Aorta (tissue), 5 donors: Measurements from ENCODE around the gene KIAA1217. TPM values are rescaled to one million over a fixed set of nuclear protein-coding genes. Genes with fewer than 3 reads are reported as not detected.
"Not testable (repeated sequence)": the region's sequence is repeated elsewhere in the genome, so short reads cannot be mapped to it uniquely, and the experiment has no call there.

Experiments
- ATAC-seq: fragments of 200-7000 bp; cut with Tn5 transposase; one replicate; pipeline ENCODE4 v1.9.1; 2022; ENCODE audit warnings: moderate library complexity; ENCODE audit not compliant: low FRiP score
- DNase-seq, 2 donors: peaks; one replicate each; pipeline ENCODE4 v3.0.0-alpha.2; 2020
- H3K27ac ChIP-seq, 2 donors: one replicate each; pipeline ENCODE4 v1.5.1; 2013; ENCODE audit warnings: low read length in 2 of 2, mild to moderate bottlenecking in 2 of 2, moderate library complexity in 2 of 2, control low read depth in 1 of 2, inconsistent platforms in 1 of 2, low read depth in 1 of 2
- H3K27me3 ChIP-seq, 2 donors: one replicate each; pipeline ENCODE4 v1.6.1; 2013; ENCODE audit warnings: control low read depth in 1 of 2, low read length in 1 of 2, mild to moderate bottlenecking in 1 of 2, moderate library complexity in 1 of 2; ENCODE audit not compliant: insufficient read depth in 2 of 2, control insufficient read depth in 1 of 2
- H3K36me3 ChIP-seq, 2 donors: one replicate each; pipeline ENCODE4 v1.6.1; 2013; ENCODE audit warnings: control low read depth in 1 of 2, low read length in 1 of 2, mild to moderate bottlenecking in 1 of 2; ENCODE audit not compliant: insufficient read depth in 2 of 2, control insufficient read depth in 1 of 2
- H3K4me1 ChIP-seq, 2 donors: one replicate each; pipeline ENCODE4 v1.6.1; 2013; ENCODE audit warnings: low read length in 2 of 2, control low read depth in 1 of 2, mild to moderate bottlenecking in 1 of 2, moderate library complexity in 1 of 2; ENCODE audit not compliant: insufficient read depth in 2 of 2, control insufficient read depth in 1 of 2
- H3K4me3 ChIP-seq, 2 donors: one replicate each; pipeline ENCODE4 v1.5.1; 2013; ENCODE audit warnings: low read length in 2 of 2, control low read depth in 1 of 2, mild to moderate bottlenecking in 1 of 2
- H3K9me3 ChIP-seq: one replicate; pipeline ENCODE4 v1.6.1; 2013; ENCODE audit warnings: mild to moderate bottlenecking, low read length; ENCODE audit not compliant: control insufficient read depth
- WGBS, 2 donors: extraction: QIAGEN DNeasy Blood & Tissue Kit; methylation state at CpG; one replicate each; pipeline ENCODE4 v1.1.7; 2013; 5-methylcytosine and 5-hydroxymethylcytosine counted together
- intact Hi-C, 2 donors: fragments of 100-400 bp; cut with DNase I; formaldehyde crosslinking; loops; one replicate each; pipeline versions ENCODE4 v1.14.2 to v1.15.0; 2022
- polyA plus RNA-seq, 2 donors: library from polyadenylated mRNA; stranded (reverse); fragments of 200-250 nt; gene quantifications; one replicate each; pipeline ENCODE4 v1.2.3, GENCODE V29; 2013
- total RNA-seq, 2 donors: library from RNA; stranded (reverse); fragmentation: NEBNext Ultra II Directional; extraction: Animal tissue kit (Norgen Biotek cat#: 25700); gene quantifications; one replicate each; pipeline ENCODE4 v1.2.1, GENCODE V29; 2021
- donor health status: healthy with polysubstance abuse.
- donor health status: Bipolar disorder and iron deficiency.
- donor health status: DM: no; HTN: no; CAD: no.
- donor health status: DM: no; HTN: no; CAD: no.
- donor health status: DM: yes; HTN: yes; CAD: no.

The KIAA1217 gene
- total and polyA plus RNA-seq, 4 donors, result 2.5 to 18.3 (median 11.1) TPM

- WGBS, 2 donors, result 89 to 97% methylated on average over 1 of the region's 1 CpG
- Histone ChIP-seq H3K4me1 (peaks cover 0 to 6% of the 10 kb centered on the region in 2 donors), H3K4me3 (no peak overlapping the region), H3K36me3 (no peaks in the 10 kb centered on the region), H3K27ac (no peak overlapping the region), H3K27me3 (no peaks in the 10 kb centered on the region), H3K9me3 (no peaks in the 10 kb centered on the region)
- no peak for DNase-seq
- ATAC-seq, result no peak
- intact Hi-C loops, result loop anchor here in 1 of 2 donors (5.0 kb wide), 1 partner anchor 53 kb away; no protein-coding TSS in a partner anchor
Observed at GRCh38 chr10:24435374-24435773, 226.4 kb downstream of the KIAA1217 start.

GRCh38 chr10:24437302-24437701 is 228.4 kb downstream of the KIAA1217 start:
- intact Hi-C loops, result loop anchor here in 1 of 2 donors (5.0 kb wide), 1 partner anchor 55 kb away; no protein-coding TSS in a partner anchor
- H3K27ac ChIP-seq, result no peak overlapping the region
- DNase-seq (no peak), ATAC-seq (no peak)
- peaks cover 0 to 6% of the 10 kb centered on the region in 2 donors for H3K4me1 ChIP-seq
- H3K27me3 ChIP-seq, result no peaks in the 10 kb centered on the region
- no peaks in the 10 kb centered on the region for H3K36me3 ChIP-seq
- WGBS, 2 donors, result 96 to 97% methylated on average over 5 of the region's 5 CpGs
- no peak overlapping the region for H3K4me3 ChIP-seq
- no peaks in the 10 kb centered on the region for H3K9me3 ChIP-seq

- WGBS, 2 donors, result 25 to 34% methylated on average over 1 of the region's 1 CpG
Observed at GRCh38 chr10:24438800-24439199, 229.9 kb downstream of the KIAA1217 start.

GRCh38 chr10:24439935-24440334 is 231.0 kb downstream of the KIAA1217 start:
- no peaks in the 10 kb centered on the region for H3K9me3 ChIP-seq
- peaks cover 0 to 2% of the 10 kb centered on the region in 2 donors for H3K36me3 ChIP-seq
- WGBS, 2 donors, result 4 to 12% methylated on average over 4 of the region's 4 CpGs
- H3K27ac ChIP-seq, result peak overlapping the region; percentile 49 to 50
- H3K4me3 ChIP-seq, result no peak overlapping the region
- H3K4me1 ChIP-seq, result peaks cover 0 to 6% of the 10 kb centered on the region in 2 donors
- intact Hi-C loops, result loop anchor here in 1 of 2 donors (5.0 kb wide), 1 partner anchor 58 kb away; no protein-coding TSS in a partner anchor
- no peak for DNase-seq
- ATAC-seq, result peak; percentile 75
- H3K27me3 ChIP-seq, result no peaks in the 10 kb centered on the region

More at GRCh38 chr10:24438800-24439199, 229.9 kb downstream of the KIAA1217 start:
- no peak for DNase-seq
- H3K9me3 ChIP-seq, result no peaks in the 10 kb centered on the region
- no peaks in the 10 kb centered on the region for H3K36me3 ChIP-seq
- intact Hi-C loops, result loop anchor here in 1 of 2 donors (5.0 kb wide), 1 partner anchor 56 kb away; no protein-coding TSS in a partner anchor
- no peaks in the 10 kb centered on the region for H3K27me3 ChIP-seq
- peaks cover 0 to 6% of the 10 kb centered on the region in 2 donors for H3K4me1 ChIP-seq
- H3K4me3 ChIP-seq, result no peak overlapping the region
- ATAC-seq, result no peak
- H3K27ac ChIP-seq, result peak overlapping the region in 1 of 2 donors; percentile 43

- Histone ChIP-seq H3K9me3 (no peaks in the 10 kb centered on the region), H3K4me3 (no peak overlapping the region), H3K36me3 (peaks cover 0 to 2% of the 10 kb centered on the region in 2 donors), H3K27ac (no peak overlapping the region), H3K4me1 (peaks cover 0 to 6% of the 10 kb centered on the region in 2 donors), H3K27me3 (no peaks in the 10 kb centered on the region)
- intact Hi-C loops, result no loop called here
- WGBS, 2 donors, result 90 to 91% methylated on average over 13 of the region's 13 CpGs
- DNase-seq, result no peak
- ATAC-seq, result no peak
Observed at GRCh38 chr10:24440817-24441797, 232.2 kb downstream of the KIAA1217 start.

- WGBS, 2 donors, result 95 to 97% methylated on average over 1 of the region's 1 CpG
- no peak for DNase-seq
- no peak for ATAC-seq
- H3K9me3 ChIP-seq, result no peaks in the 10 kb centered on the region
- H3K27ac ChIP-seq, result no peak overlapping the region
- peaks cover 0 to 6% of the 10 kb centered on the region in 2 donors for H3K4me1 ChIP-seq
- H3K27me3 ChIP-seq, result no peaks in the 10 kb centered on the region
- intact Hi-C loops, result no loop called here
- no peak overlapping the region for H3K4me3 ChIP-seq
- peaks cover 0 to 2% of the 10 kb centered on the region in 2 donors for H3K36me3 ChIP-seq
Observed at GRCh38 chr10:24442234-24442633, 233.3 kb downstream of the KIAA1217 start.

- ATAC-seq, intact Hi-C loops: not testable (repeated sequence)
- WGBS, 2 donors, result 94 to 96% methylated on average over 2 of the region's 2 CpGs
Observed at GRCh38 chr10:24442641-24443174, 233.8 kb downstream of the KIAA1217 start.

GRCh38 chr10:24444337-24444736 is 235.4 kb downstream of the KIAA1217 start:
- WGBS, 2 donors, result 92 to 96% methylated on average over 4 of the region's 4 CpGs
- H3K9me3 ChIP-seq, result no peaks in the 10 kb centered on the region
- H3K36me3 ChIP-seq, result peaks cover 0 to 2% of the 10 kb centered on the region in 2 donors
- no peak overlapping the region for H3K27ac ChIP-seq
- no peak for DNase-seq
- H3K27me3 ChIP-seq, result no peaks in the 10 kb centered on the region
- intact Hi-C loops, result no loop called here
- no peak overlapping the region for H3K4me3 ChIP-seq
- ATAC-seq, result no peak
- H3K4me1 ChIP-seq, result peaks cover 0 to under 1% of the 10 kb centered on the region in 2 donors

More at GRCh38 chr10:24442641-24443174, 233.8 kb downstream of the KIAA1217 start:
- H3K36me3 ChIP-seq, DNase-seq, H3K4me3 ChIP-seq, H3K27ac ChIP-seq, H3K9me3 ChIP-seq, H3K27me3 ChIP-seq, H3K4me1 ChIP-seq: not testable (repeated sequence)
